HG02938 (cell line): Measurements from ENCODE around the gene TRAP1.
"Not testable (repeated sequence)": the region's sequence is repeated elsewhere in the genome, so short reads cannot be mapped to it uniquely, and the experiment has no call there.

Source experiments
- ATAC-seq: cut with Tn5 transposase; IDR thresholded peaks from one replicate; pipeline ENCODE4 v1.9.1; 2021; ENCODE audit warnings: mild to moderate bottlenecking, moderate library complexity; ENCODE audit not compliant: unreplicated experiment

The TRAP1 gene

DNA sequence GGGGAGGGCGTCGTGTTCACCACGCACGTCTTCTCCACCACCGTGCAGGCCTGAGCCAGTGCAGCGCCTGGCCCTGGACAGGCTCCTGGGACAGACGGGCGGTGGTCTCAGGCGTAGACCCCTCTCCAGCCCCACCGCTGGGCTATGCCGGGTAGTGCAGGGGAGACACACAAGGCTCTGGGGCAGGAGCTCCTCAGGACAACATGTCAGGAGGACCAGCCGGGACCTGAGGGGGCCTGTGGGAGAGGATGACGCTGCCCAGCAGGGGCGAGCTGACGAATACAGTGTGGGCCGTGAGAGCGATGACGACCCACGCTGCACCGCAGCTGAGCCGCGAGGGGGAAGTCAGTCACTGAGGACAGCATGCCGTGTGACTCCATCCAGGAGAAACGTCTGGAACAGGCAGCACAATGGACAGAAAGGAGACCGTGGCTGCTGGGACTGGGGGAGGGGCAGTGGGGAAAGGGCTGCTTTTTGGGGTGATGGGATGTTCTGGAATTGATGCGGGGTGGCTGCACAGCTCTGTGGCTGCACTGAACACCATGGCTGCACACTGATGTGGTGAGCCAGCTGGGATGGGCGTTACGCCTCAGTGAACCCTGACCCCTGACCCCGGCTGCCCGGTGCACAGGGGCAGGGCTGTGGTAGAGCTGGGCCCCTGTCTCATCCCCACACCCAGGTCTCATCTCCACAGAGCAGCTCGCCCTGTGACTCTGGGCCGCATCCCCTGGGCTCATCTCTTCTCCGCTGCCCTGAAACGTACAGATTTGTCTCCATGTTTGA, 42.6 kb downstream of the TRAP1 start:
- ATAC-seq, result no peak

DNA sequence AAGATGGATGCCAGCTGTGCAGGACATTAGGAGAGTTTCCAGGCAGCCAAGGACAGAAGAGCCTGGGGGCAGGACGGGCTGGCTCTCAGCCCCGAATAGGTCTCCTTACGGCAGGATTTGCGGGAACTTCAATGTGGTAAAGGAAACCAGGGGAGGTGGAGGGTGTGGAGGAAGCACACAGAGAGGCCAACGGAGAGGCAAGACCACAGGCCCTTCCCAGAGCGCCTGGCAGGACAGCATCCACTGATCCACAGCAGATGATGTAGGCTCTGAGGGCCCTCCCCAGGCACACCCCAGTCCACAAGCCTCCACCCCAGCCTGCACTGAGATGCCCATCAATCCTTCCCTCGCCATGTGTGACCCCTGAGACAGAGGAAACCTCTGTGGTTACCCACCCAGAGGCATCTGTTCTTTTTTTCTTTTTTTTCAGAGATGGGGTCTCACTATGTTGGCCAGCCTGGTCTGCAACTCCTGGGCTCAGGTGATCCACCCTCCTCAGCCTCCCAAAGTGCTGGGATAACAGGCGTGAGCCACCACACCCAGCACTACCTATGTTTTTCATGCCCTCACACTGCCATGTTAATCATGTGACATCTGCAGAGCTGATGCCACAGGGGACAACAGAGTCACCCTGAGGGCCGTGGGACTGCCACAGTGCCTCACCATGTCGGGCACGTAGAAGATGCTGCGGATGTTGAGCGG, 43.5 kb downstream of the TRAP1 start:
- ATAC-seq, result no peak

DNA sequence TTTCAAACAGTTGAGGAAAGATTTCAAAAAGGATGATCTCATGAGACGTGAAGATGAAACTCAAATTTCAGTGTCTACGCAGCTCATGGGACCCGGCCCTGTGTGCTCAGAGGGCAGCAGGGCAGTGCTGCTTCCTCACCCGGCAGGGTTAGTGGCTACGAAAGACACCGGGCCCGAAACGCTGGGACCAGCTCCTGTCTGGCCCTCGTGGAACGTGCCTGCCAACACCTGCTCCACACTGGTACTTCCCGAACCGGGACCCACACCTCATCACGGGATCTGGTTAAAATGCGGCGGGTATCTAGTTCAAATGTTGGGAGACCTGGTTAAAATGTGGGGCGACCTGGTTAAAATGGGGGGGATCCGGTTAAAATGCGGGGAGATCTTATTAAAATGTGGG, 44.1 kb downstream of the TRAP1 start:
- ATAC-seq, result no peak

DNA sequence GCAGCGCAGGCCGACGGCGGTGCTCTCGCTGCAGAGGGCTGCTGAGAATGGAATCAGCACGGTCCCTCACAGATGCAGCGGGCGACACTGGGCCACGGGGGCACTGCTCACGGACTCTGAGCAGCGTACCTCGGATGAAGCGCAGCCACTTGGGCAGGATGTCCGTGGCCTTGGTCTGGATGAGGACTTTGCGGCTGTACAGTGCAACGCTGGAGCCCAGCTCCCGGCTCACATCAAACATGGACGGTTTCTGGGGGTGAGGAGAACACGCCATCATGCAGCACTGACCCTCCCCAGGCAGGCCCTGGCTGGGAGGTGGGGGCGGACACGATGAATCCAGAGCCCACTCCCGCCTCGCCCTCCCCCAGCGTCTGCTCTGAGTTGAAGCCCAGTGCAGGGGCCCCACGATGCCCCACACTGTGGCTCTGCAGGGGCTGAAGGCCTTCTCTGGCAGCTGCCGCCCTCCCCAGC, 44.7 kb downstream of the TRAP1 start:
- no peak for ATAC-seq

DNA sequence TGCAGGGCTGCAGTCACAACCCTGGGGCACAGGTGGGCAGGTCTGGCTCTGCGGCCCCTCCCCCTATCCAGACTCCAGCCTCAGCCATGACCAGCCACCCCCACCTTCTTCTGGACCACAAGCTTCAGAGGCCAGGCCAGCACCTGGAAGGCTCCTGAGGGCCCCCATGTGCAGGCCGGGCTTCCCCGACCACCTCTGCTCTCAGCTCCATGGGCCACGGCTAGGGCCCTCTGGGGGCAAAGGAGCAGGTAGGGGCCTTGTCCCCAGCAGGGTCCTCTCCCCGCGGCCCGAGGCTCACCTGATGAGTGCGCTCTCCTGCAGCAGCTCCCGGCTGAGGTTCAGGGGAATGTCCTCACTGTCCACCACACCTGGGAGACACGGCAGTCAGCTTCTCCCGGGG, 45.9 kb downstream of the TRAP1 start:
- no peak for ATAC-seq

DNA sequence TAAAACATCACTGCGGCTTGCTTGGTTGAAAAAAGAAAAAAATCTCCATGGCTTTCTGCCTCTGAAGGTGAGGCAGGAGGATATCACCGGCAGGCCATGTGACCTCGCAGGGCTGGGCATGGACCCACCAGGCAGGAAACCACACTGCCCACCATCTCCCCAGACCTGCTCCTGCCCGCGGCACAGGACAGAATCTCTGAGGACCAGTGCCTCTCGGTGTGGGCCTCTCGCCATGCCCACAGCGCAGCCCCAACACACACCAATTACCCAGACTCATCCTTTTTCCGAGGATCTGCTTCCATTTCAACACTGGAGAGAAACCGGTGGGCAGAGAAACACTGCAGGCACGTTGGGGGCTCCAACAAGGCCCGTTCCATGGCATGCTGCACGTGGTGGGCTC, 46.6 kb downstream of the TRAP1 start:
- no peak for ATAC-seq

DNA sequence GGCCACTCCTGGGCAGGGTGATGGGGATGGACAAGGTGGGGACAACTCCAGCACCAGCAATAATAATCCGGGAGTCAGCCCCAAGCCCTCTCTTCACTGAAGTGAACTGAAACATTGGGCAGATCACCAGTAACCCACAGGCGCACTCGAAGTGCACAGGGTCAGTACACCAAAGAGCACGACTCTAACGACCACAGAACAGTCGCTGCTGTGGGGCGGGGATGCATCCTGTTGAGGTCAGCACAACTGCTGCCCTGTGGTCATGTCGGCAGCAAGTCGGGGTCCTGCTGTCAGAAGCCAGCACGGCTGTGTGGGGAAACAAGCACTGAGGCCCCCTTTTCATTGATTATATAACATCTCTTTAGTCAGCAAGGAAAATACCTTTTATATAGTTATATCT, 48.2 kb downstream of the TRAP1 start:
- no peak for ATAC-seq

DNA sequence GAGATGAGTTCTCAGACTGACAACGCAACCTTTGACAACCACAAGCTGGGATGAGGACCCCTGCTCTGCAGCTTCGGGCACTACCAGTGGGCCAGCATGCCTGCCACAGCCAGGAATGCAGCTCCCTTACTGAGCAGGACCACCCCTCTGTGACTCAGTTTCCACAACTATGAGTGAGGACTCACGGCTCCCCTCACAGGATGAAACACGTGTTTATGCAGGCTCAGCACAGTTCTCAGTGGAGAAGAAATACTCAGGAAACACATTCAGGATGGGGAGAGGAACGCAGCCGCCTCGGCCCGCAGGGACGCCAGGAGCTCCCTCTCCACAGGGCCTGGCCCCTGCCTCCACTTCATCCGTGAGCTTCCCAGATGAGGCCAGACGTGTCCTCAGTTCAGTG, 48.7 kb downstream of the TRAP1 start:
- ATAC-seq, result no peak

DNA sequence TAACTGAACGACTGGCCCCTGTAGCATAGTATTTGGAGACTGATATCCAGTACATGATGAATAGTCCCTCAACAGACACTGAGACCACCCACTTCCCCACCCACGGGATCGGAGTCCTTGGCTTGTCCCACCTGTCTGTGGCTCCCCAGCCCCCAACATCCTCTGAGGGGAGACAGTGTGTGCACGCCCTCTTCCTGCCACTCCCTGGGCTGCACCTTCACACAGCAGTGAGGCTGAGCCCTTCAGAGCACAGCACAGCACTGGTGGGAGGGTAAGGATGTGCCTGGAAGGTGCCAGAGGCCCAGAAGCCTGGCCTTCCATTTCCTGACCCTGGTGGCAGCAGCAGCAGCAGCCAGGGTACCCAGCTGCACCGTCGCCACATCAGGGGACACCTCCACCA, 51.8 kb downstream of the TRAP1 start:
- no peak for ATAC-seq

DNA sequence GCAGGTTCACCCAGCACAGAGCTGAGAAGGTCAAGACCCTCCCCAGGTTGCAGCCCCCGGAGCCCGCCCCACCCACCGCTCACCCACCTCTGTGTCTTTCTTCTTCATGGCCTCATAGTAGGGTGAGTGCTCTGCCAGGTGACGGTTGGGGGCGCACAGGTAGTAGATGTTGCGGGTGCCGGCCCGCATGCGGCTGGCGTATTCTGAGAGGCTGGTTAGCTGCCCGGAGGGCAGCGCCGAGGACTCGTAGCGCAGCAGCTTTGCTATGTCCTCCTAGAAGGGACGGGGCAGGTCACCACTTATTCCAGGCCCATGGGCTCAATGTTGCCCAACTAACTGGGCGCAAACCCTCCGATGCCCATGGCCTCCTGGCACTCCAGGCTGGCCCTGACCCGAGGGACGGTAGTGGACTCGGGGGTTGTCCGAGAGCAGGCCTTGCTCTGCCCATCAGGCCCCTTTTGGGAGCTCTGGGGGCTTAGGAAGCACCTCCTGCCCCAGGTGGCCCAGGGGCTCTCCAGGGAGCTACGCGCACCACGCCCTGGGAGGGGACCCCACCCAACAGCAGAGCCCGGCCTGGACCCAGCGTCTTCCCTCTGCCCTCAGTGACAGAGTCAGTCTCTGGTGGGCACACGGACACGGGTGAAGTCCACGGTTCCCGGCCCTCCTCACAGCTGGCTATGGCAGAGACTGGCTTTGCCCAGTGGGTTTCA, 53.0 kb downstream of the TRAP1 start:
- no peak for ATAC-seq

DNA sequence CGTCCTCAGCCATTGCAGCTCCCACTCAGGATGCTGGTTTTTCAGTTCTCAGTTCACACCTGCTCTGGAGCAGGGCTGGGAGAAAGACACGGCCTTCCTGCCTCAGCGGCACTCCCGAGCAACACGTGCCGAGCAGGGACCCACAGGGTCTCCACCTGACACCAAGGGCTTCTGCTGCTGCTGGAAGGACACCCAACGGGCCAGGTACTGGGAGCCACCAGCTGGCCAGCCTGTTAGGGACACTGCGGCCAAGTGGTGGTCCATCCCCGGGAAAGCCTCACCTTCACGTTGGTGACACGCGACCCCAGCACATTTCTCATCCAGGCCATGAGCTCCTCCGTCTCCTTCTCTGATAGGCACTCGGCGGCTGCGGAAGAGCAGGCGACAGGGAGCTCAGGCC, 54.7 kb downstream of the TRAP1 start:
- ATAC-seq, result no peak

DNA sequence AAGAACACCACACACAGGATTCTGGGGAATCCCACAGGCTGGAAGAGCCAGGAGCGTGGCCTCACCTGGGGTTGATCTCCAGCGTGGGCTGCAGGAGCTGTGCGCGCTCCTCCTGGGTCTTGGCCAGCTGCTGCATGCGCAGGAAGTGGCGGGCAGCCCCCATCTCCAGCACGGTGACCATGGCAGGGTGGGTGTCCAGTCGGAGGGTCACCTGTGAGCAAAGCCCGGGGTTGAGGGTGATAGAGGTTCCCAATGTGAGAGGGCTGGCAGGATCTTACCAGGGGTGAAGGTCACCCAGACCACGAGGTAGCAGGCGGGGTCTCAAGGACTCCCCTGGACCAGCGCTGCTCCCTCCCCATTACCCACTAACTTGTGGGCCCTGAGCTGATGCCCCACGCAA, 55.4 kb downstream of the TRAP1 start:
- no peak for ATAC-seq

DNA sequence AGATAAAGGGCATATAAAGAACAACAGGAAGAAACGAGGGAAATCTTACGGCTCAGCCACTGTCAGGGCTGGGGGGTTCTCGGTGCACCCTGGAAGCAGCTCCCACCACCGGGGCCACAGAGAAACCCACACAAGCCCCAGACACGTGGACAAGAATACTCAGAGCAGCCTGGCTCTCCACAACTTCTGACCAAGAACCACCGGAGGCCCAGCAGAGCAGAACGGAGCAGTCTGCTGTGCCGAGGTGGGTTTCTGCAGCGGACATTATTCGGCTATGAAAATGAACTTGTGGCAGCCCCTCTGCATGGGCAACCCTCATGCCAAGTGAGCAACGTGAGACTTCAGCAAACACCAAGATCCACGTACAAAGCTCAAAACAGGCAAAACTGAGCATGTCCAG, 56.0 kb downstream of the TRAP1 start:
- ATAC-seq, result no peak

DNA sequence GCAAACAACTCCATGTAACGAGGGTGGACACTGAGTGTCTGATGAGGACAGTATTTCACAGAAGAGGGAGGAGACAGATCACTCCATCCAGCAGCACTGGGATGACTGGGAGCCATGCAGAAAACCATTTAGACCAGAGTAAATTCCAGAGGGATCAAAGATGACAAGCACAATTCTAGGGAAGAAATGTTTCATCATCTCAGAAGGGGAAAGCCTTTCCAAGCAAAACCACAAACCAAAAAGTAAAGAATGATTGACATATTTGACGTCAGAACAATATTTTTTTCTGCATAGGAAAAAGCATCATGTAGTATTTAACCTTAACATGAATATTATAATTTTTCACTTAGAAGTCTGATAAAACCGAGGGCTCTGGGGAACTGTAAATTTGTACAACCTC, 58.1 kb downstream of the TRAP1 start:
- ATAC-seq, result no peak

DNA sequence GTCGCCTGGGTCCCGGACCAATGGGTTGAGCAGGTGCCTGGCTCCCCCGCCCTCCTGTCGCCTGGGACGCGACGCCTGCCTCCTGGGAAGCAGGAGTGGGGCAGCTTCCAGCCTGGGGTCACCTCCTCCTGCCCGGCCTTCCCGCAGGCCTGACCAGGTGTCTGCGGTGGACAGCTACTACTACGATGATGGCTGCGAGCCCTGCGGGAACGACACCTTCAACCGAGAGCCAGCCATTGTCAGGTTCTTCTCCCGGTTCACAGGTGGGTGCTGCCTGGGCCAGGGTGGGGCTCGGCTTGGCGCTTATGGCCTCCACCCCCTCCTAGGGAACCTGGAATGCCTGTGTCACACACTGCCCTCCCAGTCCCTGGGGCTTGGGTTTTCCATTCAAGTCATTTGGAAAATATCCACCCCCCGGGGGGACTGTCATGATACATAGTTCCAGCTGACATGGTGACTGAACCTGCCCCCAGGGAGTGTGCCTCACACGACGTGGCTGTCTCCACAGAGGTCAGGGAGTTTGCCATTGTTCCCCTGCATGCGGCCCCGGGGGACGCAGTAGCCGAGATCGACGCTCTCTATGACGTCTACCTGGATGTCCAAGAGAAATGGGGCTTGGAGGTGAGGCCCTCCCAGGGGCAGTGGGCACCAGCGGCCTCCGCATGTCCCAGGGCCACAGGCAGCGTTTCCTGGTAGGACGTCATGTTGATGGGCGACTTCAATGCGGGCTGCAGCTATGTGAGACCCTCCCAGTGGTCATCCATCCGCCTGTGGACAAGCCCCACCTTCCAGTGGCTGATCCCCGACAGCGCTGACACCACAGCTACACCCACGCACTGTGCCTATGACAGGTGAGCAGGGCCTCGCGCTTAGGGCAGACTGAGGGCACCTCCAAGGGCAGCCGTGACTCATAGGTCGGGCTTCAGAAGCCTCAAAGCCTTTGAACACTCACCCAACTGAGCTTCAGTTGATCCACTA, 60.5 kb downstream of the TRAP1 start:
- no peak for ATAC-seq

DNA sequence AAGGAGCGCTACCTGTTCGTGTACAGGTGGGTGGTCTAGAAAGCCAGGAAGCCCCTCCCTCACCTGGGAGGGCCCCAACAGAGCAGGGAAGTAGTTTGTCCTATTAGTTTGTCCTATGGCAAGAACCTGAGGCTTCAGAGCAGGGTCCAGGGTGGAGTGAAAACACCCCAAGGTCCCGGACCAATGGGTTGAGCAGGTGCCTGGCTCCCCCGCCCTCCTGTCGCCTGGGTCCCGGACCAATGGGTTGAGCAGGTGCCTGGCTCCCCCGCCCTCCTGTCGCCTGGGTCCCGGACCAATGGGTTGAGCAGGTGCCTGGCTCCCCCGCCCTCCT, 61.2 kb downstream of the TRAP1 start:
- ATAC-seq, result not testable (repeated sequence)

DNA sequence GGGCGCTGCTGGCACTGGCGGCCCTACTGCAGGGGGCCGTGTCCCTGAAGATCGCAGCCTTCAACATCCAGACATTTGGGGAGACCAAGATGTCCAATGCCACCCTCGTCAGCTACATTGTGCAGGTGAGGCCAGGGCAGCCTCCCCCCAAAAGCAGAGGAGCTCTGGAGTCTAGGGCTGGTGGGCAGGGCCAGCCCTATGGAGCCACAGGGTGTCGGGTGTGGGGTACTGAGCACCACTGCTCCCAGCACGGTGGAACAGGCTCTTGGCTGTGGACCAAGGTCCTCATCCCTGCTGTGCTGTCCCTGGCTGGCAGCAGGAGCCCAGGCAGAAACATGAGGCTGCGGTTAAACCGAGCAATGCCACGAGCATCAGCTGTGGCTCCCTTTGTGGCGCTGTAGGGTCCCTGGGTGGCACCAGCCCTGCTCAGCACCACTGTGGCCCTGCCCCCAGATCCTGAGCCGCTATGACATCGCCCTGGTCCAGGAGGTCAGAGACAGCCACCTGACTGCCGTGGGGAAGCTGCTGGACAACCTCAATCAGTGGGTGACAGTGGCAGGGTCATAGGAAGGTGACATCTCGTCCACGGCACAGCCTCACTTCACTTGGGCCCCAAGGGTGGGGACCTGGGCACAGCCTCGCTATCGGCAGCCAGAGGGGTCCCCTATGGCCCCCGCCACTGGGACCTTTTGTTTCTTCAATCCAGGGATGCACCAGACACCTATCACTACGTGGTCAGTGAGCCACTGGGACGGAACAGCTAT, 61.7 kb downstream of the TRAP1 start:
- no peak for ATAC-seq

DNA sequence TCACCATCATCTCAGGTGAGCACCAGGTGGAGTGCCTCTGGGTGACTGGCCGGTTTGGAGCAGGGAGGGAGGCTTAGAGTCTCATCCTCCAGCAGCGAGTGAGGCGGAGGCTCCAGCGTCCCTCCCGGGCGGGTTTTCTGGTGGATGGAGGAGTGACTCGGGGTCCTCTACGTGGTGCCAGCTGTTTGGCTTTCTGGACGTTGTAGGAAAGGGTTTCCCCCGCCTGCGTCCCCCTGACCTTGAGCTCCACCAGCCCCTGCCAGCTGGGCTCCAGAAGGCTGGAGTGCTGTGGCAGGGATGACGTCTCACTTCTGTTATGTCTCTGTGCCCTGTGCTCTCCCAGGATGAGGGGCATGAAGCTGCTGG, 62.3 kb downstream of the TRAP1 start:
- ATAC-seq, result no peak

DNA sequence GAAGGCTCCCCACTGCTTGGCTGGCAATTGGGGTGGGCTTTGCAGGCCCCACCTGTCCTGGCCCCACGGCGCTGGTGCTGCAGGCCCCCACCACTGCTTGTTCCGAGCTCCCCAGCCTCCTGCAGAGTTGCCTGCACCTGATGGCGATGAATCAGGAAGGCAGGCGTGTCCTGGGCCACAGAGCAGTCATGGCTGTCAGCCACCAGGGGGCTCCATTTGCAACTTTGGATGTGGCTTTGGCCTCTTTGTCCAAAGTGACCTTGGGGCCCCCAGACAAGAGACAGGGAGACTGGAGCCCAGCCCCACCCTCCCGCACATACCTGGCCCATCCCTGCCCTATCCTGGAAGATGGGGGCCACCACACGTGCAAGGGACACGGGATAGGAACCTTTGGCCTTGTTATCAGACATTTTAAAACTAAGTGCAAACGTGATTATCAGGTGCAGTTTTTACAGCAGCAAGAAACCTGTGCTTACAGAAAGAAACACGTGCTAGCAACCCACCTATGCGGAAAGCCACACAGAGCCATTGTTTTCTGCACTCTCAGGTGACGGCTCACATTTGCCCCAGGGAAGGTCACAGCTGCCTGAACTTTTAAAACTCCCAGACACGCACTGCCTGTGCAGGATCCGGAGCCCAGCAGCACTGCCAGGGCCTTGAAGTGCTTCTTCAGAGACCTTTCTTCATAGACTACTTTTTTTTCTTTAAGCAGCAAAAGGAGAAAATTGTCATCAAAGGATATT, 62.9 kb downstream of the TRAP1 start, which contains the start of gene DNASE1:
TSS of gene DNASE1 (plus strand) at position 443 of the 743 bp plus-strand sequence. CDS start 683 bp downstream, outside the sequence.
- ATAC-seq, result no peak
